Chondrocyte (in vitro differentiated cells): ENCODE data around the gene RBM19. TPM values are rescaled to one million over a fixed set of nuclear protein-coding genes. Genes with fewer than 3 reads are reported as not detected.

ENCODE experiments used
- DNase-seq: peaks from one replicate; pipeline ENCODE4 v3.0.0; 2021; ENCODE audit warnings: mixed read lengths, low spot score
- H3K27ac Mint-ChIP-seq: one replicate; pipeline ENCODE4 v1.8.0; 2021; ENCODE audit warnings: mild to moderate bottlenecking, moderate library complexity, mixed read lengths; ENCODE audit not compliant: unreplicated experiment
- H3K27me3 Mint-ChIP-seq: 2 replicates; pipeline ENCODE4 v1.8.0; 2021; ENCODE audit warnings: low read depth, mixed read lengths
- H3K36me3 Mint-ChIP-seq: 2 replicates; pipeline ENCODE4 v1.8.0; 2021; ENCODE audit warnings: low read depth, mixed read lengths
- H3K4me1 Mint-ChIP-seq: 2 replicates; pipeline ENCODE4 v1.8.0; 2021; ENCODE audit warnings: low read depth, mild to moderate bottlenecking, mixed read lengths
- H3K4me3 Mint-ChIP-seq: one replicate; pipeline ENCODE4 v1.8.0; 2021; ENCODE audit warnings: mild to moderate bottlenecking, moderate library complexity, mixed read lengths; ENCODE audit not compliant: unreplicated experiment
- H3K9me3 Mint-ChIP-seq: 2 replicates; pipeline ENCODE4 v1.8.0; 2021; ENCODE audit warnings: low read depth, mixed read lengths
- total RNA-seq: library from RNA; stranded (reverse); gene quantifications from 3 replicates; pipeline ENCODE4 v1.2.1, GENCODE V29; 2021
- TF ChIP-seq, protein P1 (sequence below): fragments of 200-600 bp; sonication (generic); IDR thresholded peaks from 2 replicates; pipeline ENCODE4 v1.5.0; 2021; ENCODE audit warnings: antibody characterized with exemption, mild to moderate bottlenecking, moderate library complexity

RBM19 gene
- total RNA-seq, 1 donor from 2014 or later = 16.2 TPM

DNA sequence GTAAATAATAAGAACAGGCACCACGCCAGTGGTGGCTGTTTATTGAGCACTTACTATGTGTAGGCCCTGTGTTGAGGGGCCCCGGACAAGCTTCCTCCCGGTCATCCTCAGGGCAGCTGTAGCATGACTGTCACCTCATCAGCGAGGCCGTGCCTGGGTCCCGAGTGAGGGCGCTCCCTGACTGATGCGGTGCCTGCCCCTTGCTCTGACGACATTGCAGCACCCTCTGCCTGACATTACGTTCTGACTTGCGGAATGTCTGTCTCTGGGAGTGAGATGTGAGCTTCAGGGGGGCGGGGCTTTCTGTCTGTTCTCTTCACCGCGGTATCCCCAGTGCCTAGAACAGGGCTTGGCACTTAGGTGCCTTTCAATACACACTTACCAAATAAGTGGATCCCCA lies 167.6 kb downstream of the RBM19 start:
- Mint-ChIP-seq H3K27me3 (peaks cover 22% of the 10 kb centered on the region), H3K9me3 (no peaks in the 10 kb centered on the region), H3K4me1 (no peaks in the 10 kb centered on the region), H3K4me3 (no peak overlapping the region), H3K27ac (no peak overlapping the region), H3K36me3 (no peaks in the 10 kb centered on the region)
- TF ChIP-seq, protein P1, sequence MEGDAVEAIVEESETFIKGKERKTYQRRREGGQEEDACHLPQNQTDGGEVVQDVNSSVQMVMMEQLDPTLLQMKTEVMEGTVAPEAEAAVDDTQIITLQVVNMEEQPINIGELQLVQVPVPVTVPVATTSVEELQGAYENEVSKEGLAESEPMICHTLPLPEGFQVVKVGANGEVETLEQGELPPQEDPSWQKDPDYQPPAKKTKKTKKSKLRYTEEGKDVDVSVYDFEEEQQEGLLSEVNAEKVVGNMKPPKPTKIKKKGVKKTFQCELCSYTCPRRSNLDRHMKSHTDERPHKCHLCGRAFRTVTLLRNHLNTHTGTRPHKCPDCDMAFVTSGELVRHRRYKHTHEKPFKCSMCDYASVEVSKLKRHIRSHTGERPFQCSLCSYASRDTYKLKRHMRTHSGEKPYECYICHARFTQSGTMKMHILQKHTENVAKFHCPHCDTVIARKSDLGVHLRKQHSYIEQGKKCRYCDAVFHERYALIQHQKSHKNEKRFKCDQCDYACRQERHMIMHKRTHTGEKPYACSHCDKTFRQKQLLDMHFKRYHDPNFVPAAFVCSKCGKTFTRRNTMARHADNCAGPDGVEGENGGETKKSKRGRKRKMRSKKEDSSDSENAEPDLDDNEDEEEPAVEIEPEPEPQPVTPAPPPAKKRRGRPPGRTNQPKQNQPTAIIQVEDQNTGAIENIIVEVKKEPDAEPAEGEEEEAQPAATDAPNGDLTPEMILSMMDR = no peak
- no peak for DNase-seq

GRCh38 chr12:113797535-113797868 lies 168.6 kb downstream of the RBM19 start:
- no peak overlapping the region for H3K4me3 Mint-ChIP-seq
- no peak for DNase-seq
- no peaks in the 10 kb centered on the region for H3K36me3 Mint-ChIP-seq
- H3K9me3 Mint-ChIP-seq = no peaks in the 10 kb centered on the region
- H3K27me3 Mint-ChIP-seq = peaks cover 21% of the 10 kb centered on the region
- TF ChIP-seq, protein P1 = no peak
- no peak overlapping the region for H3K27ac Mint-ChIP-seq
- H3K4me1 Mint-ChIP-seq = no peaks in the 10 kb centered on the region

DNA sequence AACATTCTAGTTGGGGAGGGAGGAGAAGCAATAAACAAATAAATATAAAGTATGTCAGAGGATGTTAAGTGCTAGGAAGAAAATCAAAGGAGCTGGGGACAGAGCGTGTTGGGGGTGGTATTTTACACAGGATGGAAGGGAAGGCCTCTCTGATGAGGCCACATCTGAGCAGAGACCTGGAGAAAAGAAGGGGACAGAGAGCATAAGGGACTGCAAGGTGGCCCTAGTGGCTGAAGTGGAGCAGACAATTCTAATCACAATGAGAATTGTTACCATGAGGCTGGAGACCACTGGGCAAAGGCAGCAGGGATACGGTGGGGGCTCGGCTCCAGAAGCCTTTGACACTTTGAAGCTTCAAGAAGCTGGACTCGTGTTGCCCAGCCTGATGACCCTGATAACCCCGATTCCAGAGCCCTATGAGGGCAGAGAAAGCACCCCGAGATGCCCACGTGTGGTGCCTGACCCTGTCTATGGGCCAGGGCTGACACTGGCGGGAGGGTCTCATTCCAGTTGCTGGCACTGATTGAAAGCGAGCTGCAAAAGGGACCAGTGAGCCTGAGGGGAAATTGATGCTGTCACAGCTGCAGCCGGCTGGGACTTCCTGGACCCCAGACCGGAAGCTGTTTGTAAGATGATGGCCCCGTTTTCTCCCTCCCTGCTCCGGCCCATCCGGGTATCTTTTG lies 169.1 kb downstream of the RBM19 start:
- Mint-ChIP-seq H3K4me3 (no peak overlapping the region), H3K9me3 (no peaks in the 10 kb centered on the region), H3K27ac (no peak overlapping the region), H3K27me3 (peaks cover 21% of the 10 kb centered on the region), H3K36me3 (no peaks in the 10 kb centered on the region), H3K4me1 (no peaks in the 10 kb centered on the region)
- no peak for DNase-seq
- TF ChIP-seq, protein P1 = no peak

GRCh38 chr12:113796066-113796827 lies 169.9 kb downstream of the RBM19 start:
- Mint-ChIP-seq H3K4me1 (no peaks in the 10 kb centered on the region), H3K4me3 (no peak overlapping the region), H3K36me3 (no peaks in the 10 kb centered on the region), H3K27ac (no peak overlapping the region), H3K27me3 (peaks cover 22% of the 10 kb centered on the region), H3K9me3 (no peaks in the 10 kb centered on the region)
- DNase-seq = no peak
- TF ChIP-seq, protein P1 = no peak

DNA sequence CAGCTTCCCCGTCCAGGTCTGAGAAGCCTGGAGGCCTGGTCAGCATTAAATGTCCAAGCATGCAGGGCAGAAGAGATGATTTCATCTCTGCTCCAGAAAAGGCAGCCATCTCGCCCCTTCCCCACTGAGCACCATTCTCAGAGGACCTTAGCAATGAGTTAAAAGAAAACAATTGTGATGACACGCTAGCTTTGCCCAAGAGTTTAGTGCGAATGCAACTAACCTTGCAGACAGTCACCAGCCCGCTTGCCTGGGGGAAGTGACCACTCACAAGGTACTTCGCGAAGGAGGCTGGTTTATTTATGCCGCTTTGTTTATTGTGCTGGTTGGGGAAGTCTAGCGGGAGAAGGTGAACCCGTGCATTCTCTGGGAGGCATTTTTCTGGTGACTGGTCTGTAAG lies 170.7 kb downstream of the RBM19 start:
- peaks cover 30% of the 10 kb centered on the region for H3K27me3 Mint-ChIP-seq
- no peak for DNase-seq
- no peaks in the 10 kb centered on the region for H3K4me1 Mint-ChIP-seq
- H3K9me3 Mint-ChIP-seq = no peaks in the 10 kb centered on the region
- H3K4me3 Mint-ChIP-seq = no peak overlapping the region
- no peak overlapping the region for H3K27ac Mint-ChIP-seq
- TF ChIP-seq, protein P1 = no peak
- H3K36me3 Mint-ChIP-seq = no peaks in the 10 kb centered on the region
